Testis (tissue), 2 donors: ENCODE results near the gene DNAH9.

Source experiments
- POLR2A ChIP-seq: fragments of 450-650 bp; IDR thresholded peaks from one replicate; pipeline ENCODE4 v1.6.1; 2017; ENCODE audit warnings: antibody characterized with exemption, mild to moderate bottlenecking, moderate library complexity
- TF ChIP-seq, protein P1 (sequence below), 3 experiments: fragments of 450-650 bp in 2 of 3; fragments of 200-600 bp in 1 of 3; sonication (generic) in 1 of 3; IDR thresholded peaks; one replicate each; pipeline ENCODE4 v1.5.1; 2016 to 2019; ENCODE audit warnings: antibody characterized with exemption in 3 of 3, mild to moderate bottlenecking in 2 of 3, moderate library complexity in 1 of 3

DNA sequence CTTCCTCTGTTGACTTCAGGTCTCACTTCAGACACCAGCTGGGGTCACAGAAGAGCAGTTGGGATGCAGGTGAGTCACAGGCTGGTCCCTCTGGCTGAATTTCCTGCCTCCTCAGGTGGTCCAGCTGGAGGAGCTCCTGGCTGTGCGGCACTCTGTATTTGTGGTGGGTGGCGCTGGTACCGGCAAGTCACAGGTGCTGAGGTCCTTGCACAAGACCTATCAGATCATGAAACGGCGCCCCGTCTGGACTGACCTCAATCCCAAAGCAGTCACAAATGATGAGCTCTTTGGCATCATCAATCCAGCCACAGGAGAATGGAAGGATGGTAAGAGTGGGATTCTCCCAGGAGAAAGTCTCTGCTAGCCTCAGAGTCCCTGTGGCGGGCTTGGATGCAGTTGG is 149.2 kb downstream of the DNAH9 start:
- TF ChIP-seq, protein P1, sequence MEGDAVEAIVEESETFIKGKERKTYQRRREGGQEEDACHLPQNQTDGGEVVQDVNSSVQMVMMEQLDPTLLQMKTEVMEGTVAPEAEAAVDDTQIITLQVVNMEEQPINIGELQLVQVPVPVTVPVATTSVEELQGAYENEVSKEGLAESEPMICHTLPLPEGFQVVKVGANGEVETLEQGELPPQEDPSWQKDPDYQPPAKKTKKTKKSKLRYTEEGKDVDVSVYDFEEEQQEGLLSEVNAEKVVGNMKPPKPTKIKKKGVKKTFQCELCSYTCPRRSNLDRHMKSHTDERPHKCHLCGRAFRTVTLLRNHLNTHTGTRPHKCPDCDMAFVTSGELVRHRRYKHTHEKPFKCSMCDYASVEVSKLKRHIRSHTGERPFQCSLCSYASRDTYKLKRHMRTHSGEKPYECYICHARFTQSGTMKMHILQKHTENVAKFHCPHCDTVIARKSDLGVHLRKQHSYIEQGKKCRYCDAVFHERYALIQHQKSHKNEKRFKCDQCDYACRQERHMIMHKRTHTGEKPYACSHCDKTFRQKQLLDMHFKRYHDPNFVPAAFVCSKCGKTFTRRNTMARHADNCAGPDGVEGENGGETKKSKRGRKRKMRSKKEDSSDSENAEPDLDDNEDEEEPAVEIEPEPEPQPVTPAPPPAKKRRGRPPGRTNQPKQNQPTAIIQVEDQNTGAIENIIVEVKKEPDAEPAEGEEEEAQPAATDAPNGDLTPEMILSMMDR (IDR thresholded peaks at IDR 0.05) = no peak
- TF ChIP-seq POLR2A = no peak
